HPDE6-E6E7 (cell line): ENCODE results near the gene IKBKE.
A peak's percentile ranks its signal among the peaks of the same experiment; 100 is the strongest.

Experiments used
- DNase-seq: peaks from one replicate; pipeline ENCODE4 v3.0.0; 2011; ENCODE audit warnings: missing footprints; ENCODE audit errors: extremely low spot score

Gene IKBKE

GRCh38 chr1:206512058-206512850 lies 42.0 kb downstream of the IKBKE start:
- DNase-seq: no peak

GRCh38 chr1:206512851-206513180 lies 42.5 kb downstream of the IKBKE start:
- DNase-seq: no peak

- peak; percentile 95 for DNase-seq
Measured at GRCh38 chr1:206513312-206514111, 43.2 kb downstream of the IKBKE start.

GRCh38 chr1:206514813-206515387 lies 44.6 kb downstream of the IKBKE start:
- no peak for DNase-seq

GRCh38 chr1:206516728-206516990 lies 46.4 kb downstream of the IKBKE start:
- no peak for DNase-seq

- DNase-seq: no peak
Measured at GRCh38 chr1:206517784-206518183, 47.5 kb downstream of the IKBKE start.

GRCh38 chr1:206518206-206518605 lies 47.9 kb downstream of the IKBKE start:
- DNase-seq: no peak

GRCh38 chr1:206518743-206519142 lies 48.5 kb downstream of the IKBKE start:
- no peak for DNase-seq

- no peak for DNase-seq
Measured at GRCh38 chr1:206521127-206521526, 50.9 kb downstream of the IKBKE start.

GRCh38 chr1:206521694-206522402 lies 51.6 kb downstream of the IKBKE start:
- no peak for DNase-seq

GRCh38 chr1:206524739-206525364 lies 54.6 kb downstream of the IKBKE start:
- peak; percentile 93 for DNase-seq

- DNase-seq: no peak
Measured at GRCh38 chr1:206526064-206526911, 56.0 kb downstream of the IKBKE start.

GRCh38 chr1:206529425-206529824 lies 59.1 kb downstream of the IKBKE start:
- DNase-seq: no peak

GRCh38 chr1:206532368-206532767 lies 62.1 kb downstream of the IKBKE start:
- no peak for DNase-seq

GRCh38 chr1:206534552-206534951 lies 64.3 kb downstream of the IKBKE start:
- DNase-seq: no peak

- no peak for DNase-seq
Measured at GRCh38 chr1:206535853-206536188, 65.5 kb downstream of the IKBKE start.

- DNase-seq: no peak
Measured at GRCh38 chr1:206537141-206537540, 66.9 kb downstream of the IKBKE start.

- DNase-seq: no peak
Measured at GRCh38 chr1:206538086-206538770, 68.0 kb downstream of the IKBKE start.

GRCh38 chr1:206538901-206539640 lies 68.8 kb downstream of the IKBKE start:
- no peak for DNase-seq
